DMS79 (cell line): ENCODE measurements around the gene ACVRL1.
"Not testable (repeated sequence)": the region's sequence is repeated elsewhere in the genome, so short reads cannot be mapped to it uniquely, and the experiment has no call there.

Experiments used
- DNase-seq: peaks from one replicate; lab custom pipeline; 2025; lab: John Stamatoyannopoulos, UW

ACVRL1 gene

GRCh38 chr12:51874000-51874399 lies 33.3 kb upstream of the ACVRL1 start:
- no peak for DNase-seq

GRCh38 chr12:51874486-51874885 lies 32.8 kb upstream of the ACVRL1 start:
- no peak for DNase-seq

- no peak for DNase-seq
Measured at GRCh38 chr12:51879102-51879501, 28.2 kb upstream of the ACVRL1 start.

GRCh38 chr12:51883295-51883694 lies 24.0 kb upstream of the ACVRL1 start:
- no peak for DNase-seq

- no peak for DNase-seq
Measured at GRCh38 chr12:51883998-51884675, 23.2 kb upstream of the ACVRL1 start.

GRCh38 chr12:51884676-51885229 lies 22.6 kb upstream of the ACVRL1 start:
- DNase-seq: no peak

- DNase-seq: not testable (repeated sequence)
Measured at GRCh38 chr12:51885294-51886020, 21.8 kb upstream of the ACVRL1 start.

- no peak for DNase-seq
Measured at GRCh38 chr12:51886021-51886710, 21.1 kb upstream of the ACVRL1 start.

- DNase-seq: no peak
Measured at GRCh38 chr12:51887476-51888315, 19.6 kb upstream of the ACVRL1 start, which contains the start of gene ANKRD33. TSS of gene ANKRD33 (plus strand) at chr12:51888103. CDS start at chr12:51888187, 84 bp downstream.

- DNase-seq: no peak
Measured at GRCh38 chr12:51888316-51889215, 18.7 kb upstream of the ACVRL1 start.

- DNase-seq: no peak
Measured at GRCh38 chr12:51889216-51890132, 17.8 kb upstream of the ACVRL1 start.

- DNase-seq: no peak
Measured at GRCh38 chr12:51890133-51890464, 17.2 kb upstream of the ACVRL1 start.

- no peak for DNase-seq
Measured at GRCh38 chr12:51890511-51891171, 16.7 kb upstream of the ACVRL1 start.

GRCh38 chr12:51891843-51892242 lies 15.5 kb upstream of the ACVRL1 start:
- no peak for DNase-seq

GRCh38 chr12:51893786-51894185 lies 13.5 kb upstream of the ACVRL1 start:
- no peak for DNase-seq

GRCh38 chr12:51895378-51896135 lies 11.7 kb upstream of the ACVRL1 start:
- DNase-seq: no peak

- no peak for DNase-seq
Measured at GRCh38 chr12:51896236-51896635, 11.1 kb upstream of the ACVRL1 start.

GRCh38 chr12:51897181-51897580 lies 10.1 kb upstream of the ACVRL1 start:
- no peak for DNase-seq
